ENCODE measurements around the gene MARCHF2.

GRCh38 chr19:8387688-8388611, 25.2 kb upstream of the MARCHF2 start:
- no peak for TF ChIP-seq CTCF (IDR thresholded peaks at IDR 0.05; ENCODE audit: extremely low read depth in 1 of 2, insufficient read depth in 1 of 2, low read depth in 1 of 2, low read length in 2 of 2)
- no peak for TF ChIP-seq POLR2A (IDR thresholded peaks at IDR 0.05; ENCODE audit: low read depth, low read length)
